ENCODE results near the gene PAX2.

- no peak for TF ChIP-seq POLR2A (IDR thresholded peaks at IDR 0.05; ENCODE audit: control extremely low read depth in 1 of 2, low read depth in 2 of 2, low read length in 2 of 2)
- TF ChIP-seq CTCF (IDR thresholded peaks at IDR 0.05; ENCODE audit: control extremely low read depth in 1 of 3, insufficient read depth in 1 of 3, low read depth in 1 of 3, low read length in 3 of 3), result no peak
- TF ChIP-seq USF2 (IDR thresholded peaks at IDR 0.05; ENCODE audit: low read length), result no peak
- TF ChIP-seq HDAC2 (IDR thresholded peaks at IDR 0.05; ENCODE audit: borderline replicate concordance in 1 of 2, low read depth in 2 of 2, low read length in 2 of 2), result no peak
- no peak for TF ChIP-seq KDM1A (IDR thresholded peaks at IDR 0.05; ENCODE audit: borderline replicate concordance, low read length)
Observed at GRCh38 chr10:100710151-100710871, 35.1 kb upstream of the PAX2 start.

Measured in H1 (cell line).